ENCODE results near the gene GPR139. TPM values are rescaled to one million over a fixed set of nuclear protein-coding genes. Genes with fewer than 3 reads are reported as not detected.

GPR139 gene
- total RNA-seq (not detected), polyA plus RNA-seq (not detected)
- long read RNA-seq, donor 1 = 0 reads
- long read RNA-seq, donor 2 = 0 reads

- Histone ChIP-seq H3K4me3 (no peak within 1 kb of the TSS), H3K27me3 (ENCODE audit: insufficient read depth in 3 of 3, low read length in 2 of 3) (peaks cover 0 to 21% (median 12%) of the 10 kb centered on the region in 3 donors), H3K36me3 (ENCODE audit: insufficient read depth in 1 of 2, low read depth in 1 of 2) (no peaks in the 10 kb centered on the region), H3K27ac (no peak within 1 kb of the TSS), H3K4me1 (no peaks in the 10 kb centered on the region), H3K9me3 (no peaks in the 10 kb centered on the region)
- no peak for TF ChIP-seq CTCF (IDR thresholded peaks at IDR 0.05)
- DNase-seq (no peak), ATAC-seq (no peak)
- intact Hi-C loops (cut with DNase I) = no loop called here
- WGBS, 3 donors = 0 to 2% (median 1%) methylated on average over 45 to 76 of the region's 76 CpGs
Observed at GRCh38 chr16:20073203-20074098, at the start of gene GPR139. TSS of gene GPR139 (minus strand) at chr16:20073890. CDS start at chr16:20073616, 274 bp downstream.

GRCh38 chr16:20122011-20122410 lies 48.3 kb upstream of the GPR139 start:
- no peak overlapping the region for H3K27ac ChIP-seq
- intact Hi-C loops (cut with DNase I) = no loop called here
- no peaks in the 10 kb centered on the region for H3K36me3 ChIP-seq (ENCODE audit: insufficient read depth in 1 of 2, low read depth in 1 of 2)
- no peak for DNase-seq
- ATAC-seq = no peak
- H3K27me3 ChIP-seq (ENCODE audit: insufficient read depth in 3 of 3, low read length in 2 of 3) = no peaks in the 10 kb centered on the region
- 52 to 63% (median 57%) methylated on average over 8 of the region's 8 CpGs for WGBS, 3 donors
- no peak overlapping the region for H3K4me3 ChIP-seq
- peaks cover 3% of the 10 kb centered on the region for H3K9me3 ChIP-seq
- H3K4me1 ChIP-seq = no peaks in the 10 kb centered on the region
- no peak for TF ChIP-seq CTCF (IDR thresholded peaks at IDR 0.05)

DNA sequence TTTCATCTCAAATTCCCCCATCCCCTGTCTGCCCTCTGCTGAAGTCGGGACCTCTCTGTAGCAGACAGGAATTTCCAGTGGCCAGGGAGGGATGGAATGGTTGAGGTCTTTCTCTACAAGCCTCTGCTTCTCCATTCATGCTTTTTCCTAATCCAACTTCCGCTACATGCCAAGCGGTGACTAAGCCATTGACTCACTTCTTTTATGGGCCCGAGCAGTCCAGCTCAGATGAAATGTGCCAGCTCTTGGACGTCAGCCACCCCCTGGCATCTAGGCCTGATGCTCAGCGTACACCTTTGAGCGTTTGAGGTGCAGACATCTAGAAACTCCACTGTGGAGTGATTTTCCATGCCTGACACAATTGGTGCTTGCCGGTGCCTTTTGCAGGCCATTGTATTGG lies 40.7 kb upstream of the GPR139 start:
- DNase-seq = peak in 1 of 2 donors; percentile 12
- intact Hi-C loops (cut with DNase I) = no loop called here
- Histone ChIP-seq H3K27me3 (ENCODE audit: insufficient read depth in 3 of 3, low read length in 2 of 3) (no peaks in the 10 kb centered on the region), H3K9me3 (no peaks in the 10 kb centered on the region), H3K27ac (no peak overlapping the region), H3K4me3 (no peak overlapping the region), H3K4me1 (no peaks in the 10 kb centered on the region), H3K36me3 (ENCODE audit: insufficient read depth in 1 of 2, low read depth in 1 of 2) (no peaks in the 10 kb centered on the region)
- no peak for ATAC-seq
- TF ChIP-seq CTCF (IDR thresholded peaks at IDR 0.05) = no peak
- 32 to 61% (median 53%) methylated on average over 8 of the region's 8 CpGs for WGBS, 3 donors

DNA sequence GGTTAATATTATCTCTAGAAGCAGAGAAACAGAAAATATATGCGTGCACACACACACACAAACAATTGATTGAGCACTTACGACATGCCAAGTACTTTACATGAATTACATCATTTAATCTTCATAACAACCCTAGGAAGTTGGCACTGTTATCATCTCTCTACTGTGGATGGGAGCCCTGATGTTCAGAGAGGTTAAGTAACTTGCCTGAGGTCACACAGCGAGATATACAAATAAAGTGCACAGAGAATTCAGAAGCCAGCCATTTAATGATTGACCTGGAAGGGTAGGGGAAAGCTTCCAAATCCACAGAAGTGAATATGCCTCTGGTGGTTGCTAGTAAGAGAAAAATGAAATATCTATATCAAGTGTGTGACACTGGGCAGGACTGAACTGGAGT lies 37.5 kb upstream of the GPR139 start:
- Histone ChIP-seq H3K4me3 (no peak overlapping the region), H3K9me3 (no peaks in the 10 kb centered on the region), H3K36me3 (ENCODE audit: insufficient read depth in 1 of 2, low read depth in 1 of 2) (no peaks in the 10 kb centered on the region), H3K4me1 (no peaks in the 10 kb centered on the region), H3K27ac (no peak overlapping the region), H3K27me3 (ENCODE audit: insufficient read depth in 3 of 3, low read length in 2 of 3) (no peaks in the 10 kb centered on the region)
- intact Hi-C loops (cut with DNase I) = no loop called here
- no peak for TF ChIP-seq CTCF (IDR thresholded peaks at IDR 0.05)
- WGBS, 3 donors = 86 to 90% (median 90%) methylated on average over 3 of the region's 3 CpGs
- no peak for DNase-seq
- ATAC-seq = no peak
